Measurements from ENCODE around the gene DUSP1.

DUSP1 gene

GRCh38 chr5:172724242-172725183 lies 46.5 kb downstream of the DUSP1 start:
- no peak for DNase-seq (ENCODE audit: low spot score)

GRCh38 chr5:172723508-172723907 lies 47.5 kb downstream of the DUSP1 start:
- DNase-seq (ENCODE audit: low spot score), result no peak

DNA sequence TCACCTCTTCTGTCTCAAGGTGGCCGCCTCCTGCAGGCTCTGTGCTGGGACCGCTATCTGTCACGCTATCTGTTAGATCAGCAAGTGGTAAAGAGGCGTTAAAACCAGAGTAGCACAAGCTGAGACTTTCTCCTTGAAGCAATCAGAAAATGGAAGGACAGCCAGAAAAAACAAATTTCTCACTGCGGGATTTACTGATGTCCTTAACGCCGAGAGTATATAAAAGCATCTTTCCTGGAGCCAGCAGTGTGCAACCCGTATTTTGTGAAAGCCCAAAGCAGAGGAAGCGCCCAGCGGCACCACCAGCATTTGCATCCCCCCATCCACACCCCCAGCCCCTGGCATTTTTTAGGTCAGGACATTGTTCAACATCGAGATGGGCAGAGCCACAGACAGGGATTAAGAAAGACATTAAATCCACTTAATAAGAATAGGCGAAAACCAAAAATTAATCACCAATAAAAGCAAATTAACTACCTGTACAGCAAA lies 48.6 kb downstream of the DUSP1 start:
- no peak for DNase-seq (ENCODE audit: low spot score)

- no peak for DNase-seq (ENCODE audit: low spot score)
Observed at GRCh38 chr5:172721455-172722326, 49.3 kb downstream of the DUSP1 start.

DNA sequence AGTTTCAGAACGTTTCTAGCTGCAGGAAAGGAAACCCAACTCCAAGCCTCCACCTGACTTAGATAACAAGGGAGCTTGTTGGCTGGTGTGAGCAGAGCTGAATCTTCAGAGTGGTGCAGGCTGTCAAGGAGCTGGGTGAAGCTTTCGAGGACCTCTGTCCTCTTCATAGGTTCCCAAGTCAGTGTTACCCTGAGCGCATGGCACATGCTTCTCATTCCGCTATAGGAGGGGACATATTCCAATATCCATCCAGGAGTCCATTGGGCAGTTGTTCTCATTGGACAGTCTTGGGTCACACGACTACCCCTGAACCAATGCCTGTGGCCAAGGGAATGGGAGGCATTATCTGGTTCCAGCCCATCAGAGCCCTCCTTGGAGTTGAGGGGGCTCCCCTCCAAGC lies 50.3 kb downstream of the DUSP1 start:
- no peak for DNase-seq (ENCODE audit: low spot score)

GRCh38 chr5:172719211-172719610 lies 51.8 kb downstream of the DUSP1 start:
- no peak for DNase-seq (ENCODE audit: low spot score)

- DNase-seq (ENCODE audit: low spot score), result no peak
Observed at GRCh38 chr5:172718527-172719114, 52.4 kb downstream of the DUSP1 start.

Measured in SW480 (cell line).